ENCODE results near the gene NSUN4. TPM values are rescaled to one million over a fixed set of nuclear protein-coding genes. Genes with fewer than 3 reads are reported as not detected.

NSUN4 gene
- total and polyA plus RNA-seq, 2 of the 13 experiments (the other 11 are each of a cell fraction or from before 2014, with no cell fraction given): 21.5 to 23.5 TPM

- TF ChIP-seq GMEB2 (CRISPR knock-in tag; IDR thresholded peaks at IDR 0.05; ENCODE audit: low read depth) (no peak), NFKBIZ (CRISPR knock-in tag; IDR thresholded peaks at IDR 0.05) (no peak), NFRKB (IDR thresholded peaks at IDR 0.05) (no peak), ZNF274 (CRISPR knock-in tag; IDR thresholded peaks at IDR 0.05) (no peak), ZNF563 (CRISPR knock-in tag; IDR thresholded peaks at IDR 0.05) (0 out of 2 replicates have a peak, but pooled peaks have one; percentile 48), FOXO1 (CRISPR knock-in tag; IDR thresholded peaks at IDR 0.05) (no peak; the same call in 1 of the 2 replicates), MXD4 (CRISPR knock-in tag; IDR thresholded peaks at IDR 0.05) (no peak), ZNF878 (CRISPR knock-in tag; IDR thresholded peaks at IDR 0.05) (no peak), ZNF580 (CRISPR knock-in tag; IDR thresholded peaks at IDR 0.05; ENCODE audit: borderline replicate concordance, low read depth) (no peak), FOSL1 (CRISPR knock-in tag; IDR thresholded peaks at IDR 0.05; ENCODE audit: borderline replicate concordance) (no peak), NFE2L2 (IDR thresholded peaks at IDR 0.05; ENCODE audit: low read length) (no peak), ZNF430 (CRISPR knock-in tag; IDR thresholded peaks at IDR 0.05) (no peak), ZNF253 (CRISPR knock-in tag; IDR thresholded peaks at IDR 0.05; ENCODE audit: borderline replicate concordance) (no peak), NR2F1 (CRISPR knock-in tag; IDR thresholded peaks at IDR 0.05) (no peak), ZNF124 (CRISPR knock-in tag; IDR thresholded peaks at IDR 0.05) (no peak), SNAPC4 (CRISPR knock-in tag; IDR thresholded peaks at IDR 0.05) (0 out of 2 replicates have a peak, but pooled peaks have one; percentile 23), SKI (IDR thresholded peaks at IDR 0.05; ENCODE audit: partially characterized antibody) (no peak), FOXP1 (IDR thresholded peaks at IDR 0.05) (no peak), FOXP1 (CRISPR knock-in tag; IDR thresholded peaks at IDR 0.05) (no peak), ZNF446 (CRISPR knock-in tag; IDR thresholded peaks at IDR 0.05) (peak; percentile 80), ZNF839 (CRISPR knock-in tag; IDR thresholded peaks at IDR 0.05; ENCODE audit: borderline replicate concordance) (no peak), PAWR (CRISPR knock-in tag; IDR thresholded peaks at IDR 0.05; ENCODE audit: borderline replicate concordance) (no peak), MTF1 (CRISPR knock-in tag; IDR thresholded peaks at IDR 0.05) (no peak), SATB2 (CRISPR knock-in tag; IDR thresholded peaks at IDR 0.05) (no peak), ATAD3A (CRISPR knock-in tag; IDR thresholded peaks at IDR 0.05) (peak; percentile 16; the same call in 1 of the 2 replicates), YEATS4 (CRISPR knock-in tag; IDR thresholded peaks at IDR 0.05; ENCODE audit: borderline replicate concordance) (peak; percentile 59; the same call in 1 of the 2 replicates), RBM39 (IDR thresholded peaks at IDR 0.05; ENCODE audit: low read depth, low read length, poor library complexity, severe bottlenecking) (peak; percentile 22), TBX2 (CRISPR knock-in tag; IDR thresholded peaks at IDR 0.05; ENCODE audit: borderline replicate concordance) (no peak)
These were observed 38.0 kb upstream of the NSUN4 start (continued) for GRCh38 chr1:46302641-46303037.

Measured in HepG2 (cell line).